Ecto neural progenitor cell (in vitro differentiated cells): Measurements from ENCODE around the gene STEAP4.
"Not testable (repeated sequence)": the region's sequence is repeated elsewhere in the genome, so short reads cannot be mapped to it uniquely, and the experiment has no call there.

ENCODE experiments used
- DNase-seq: peaks from one replicate; pipeline ENCODE4 v3.0.0-alpha.2; 2018; ENCODE audit warnings: low spot score

STEAP4 gene

DNA sequence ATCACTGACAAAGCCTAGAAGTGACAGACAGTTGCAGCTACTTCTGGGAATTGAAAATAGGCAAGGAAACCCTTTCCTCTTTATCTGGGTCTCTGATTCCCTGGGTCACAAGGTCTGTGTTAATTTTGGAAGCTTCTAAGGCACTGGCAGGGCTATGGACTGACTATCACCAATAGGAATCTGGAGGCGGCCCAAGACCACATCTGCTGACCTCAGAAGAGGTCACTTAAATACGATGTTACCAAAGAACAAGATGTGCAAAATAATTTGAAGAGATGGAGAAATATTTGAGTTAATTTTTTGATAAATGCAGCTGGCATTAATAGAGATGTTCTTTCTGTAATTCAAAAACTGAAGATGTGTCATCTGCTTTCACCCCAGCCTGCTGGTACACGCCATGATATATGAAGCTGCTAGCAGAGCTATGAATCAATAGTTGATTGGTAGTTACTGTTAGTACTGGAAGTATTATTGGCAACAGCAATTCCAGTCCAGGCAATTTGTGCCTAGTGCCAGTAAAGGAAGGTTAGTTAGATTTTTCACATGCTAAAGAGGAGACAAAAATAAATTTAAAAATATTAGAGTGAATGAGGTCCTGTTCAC, 5.5 kb upstream of the STEAP4 start:
- DNase-seq = no peak

DNA sequence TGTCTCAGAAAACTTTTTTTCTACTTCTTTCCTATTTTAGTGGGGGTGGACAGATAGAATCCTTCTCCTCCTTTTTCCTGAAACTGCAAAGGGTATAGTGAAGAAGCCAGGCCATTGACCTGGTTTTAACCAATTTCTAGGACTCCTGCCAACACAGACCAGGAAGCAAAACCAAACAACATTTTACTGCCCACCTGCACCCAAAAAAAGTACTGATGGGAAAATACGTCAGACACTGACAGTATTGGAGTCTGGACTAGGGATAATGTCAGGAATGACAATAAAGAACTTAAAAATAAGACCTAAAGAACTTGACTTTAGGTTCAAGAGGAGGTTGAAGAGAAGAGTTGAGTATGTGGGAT, 5.0 kb upstream of the STEAP4 start:
- no peak for DNase-seq

DNA sequence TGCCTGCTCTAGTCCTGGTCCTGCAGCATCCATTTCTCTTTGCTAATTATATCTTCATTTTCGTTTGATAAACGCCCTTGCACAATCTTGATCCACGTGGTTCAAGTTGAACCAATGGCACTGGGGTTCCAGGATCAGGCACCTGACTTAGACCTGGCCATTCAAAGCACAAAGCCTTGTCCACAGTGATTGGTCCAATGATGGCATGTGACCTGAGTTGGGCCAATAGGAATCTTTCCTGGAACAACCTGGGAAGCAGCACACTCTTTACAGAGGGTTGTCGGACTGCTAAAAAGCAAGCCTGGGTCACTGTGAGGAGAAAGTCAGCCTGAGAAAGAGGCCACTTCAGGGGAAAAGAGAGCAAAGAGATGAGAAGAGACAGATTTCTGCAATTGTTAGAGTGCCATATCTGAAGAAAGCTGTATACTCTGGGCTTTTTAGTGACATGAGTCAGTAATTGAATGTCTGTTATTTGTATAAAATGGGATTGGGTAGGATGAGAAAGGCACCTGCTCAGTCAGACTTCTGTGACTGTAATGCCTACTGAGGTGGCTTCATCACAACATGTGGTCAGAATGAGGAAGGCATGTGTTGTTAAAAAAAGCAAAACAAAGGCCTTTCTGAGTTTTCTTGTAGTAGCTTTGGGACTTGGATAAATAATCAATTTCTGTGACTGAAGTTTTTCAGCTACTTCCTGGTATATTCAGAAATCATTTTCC, 4.4 kb upstream of the STEAP4 start:
- no peak for DNase-seq

DNA sequence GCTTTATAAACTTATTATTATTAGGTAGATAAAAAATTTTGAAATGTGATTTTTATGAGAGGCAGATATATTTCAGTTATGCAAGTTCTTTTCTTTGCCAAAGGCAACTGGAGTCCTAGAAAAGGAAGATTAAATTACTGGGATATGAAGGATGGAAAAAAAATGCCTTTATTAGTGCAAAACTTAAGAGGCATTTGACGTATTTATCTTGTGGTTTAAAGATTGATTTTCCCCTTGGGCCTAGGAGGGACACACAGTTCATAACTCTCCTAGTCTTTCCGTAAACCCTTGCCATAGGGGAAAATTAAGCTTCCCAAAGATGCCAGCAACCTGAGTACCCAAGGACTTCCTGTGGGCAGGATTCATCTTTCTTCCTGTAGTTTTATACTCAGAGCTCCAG, 3.1 kb upstream of the STEAP4 start:
- no peak for DNase-seq

DNA sequence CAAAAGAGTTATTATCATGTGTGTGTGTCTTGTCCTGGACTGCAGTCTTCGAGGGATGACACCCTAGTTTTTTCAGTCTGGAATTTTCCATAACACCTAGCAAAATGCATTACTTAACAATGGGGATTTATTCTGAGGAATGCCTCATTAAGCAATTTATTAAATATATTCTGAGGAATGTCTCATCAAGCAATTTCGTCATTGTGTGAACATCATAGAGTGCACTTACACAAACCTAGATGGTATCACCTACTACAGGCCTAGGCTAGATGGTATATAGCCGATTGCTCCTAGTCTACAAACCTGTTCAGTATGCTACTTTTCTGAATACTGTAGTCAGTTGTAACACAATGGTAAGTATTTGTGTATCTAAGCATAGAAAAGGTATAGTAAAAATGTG, 1.1 kb upstream of the STEAP4 start:
- no peak for DNase-seq

DNA sequence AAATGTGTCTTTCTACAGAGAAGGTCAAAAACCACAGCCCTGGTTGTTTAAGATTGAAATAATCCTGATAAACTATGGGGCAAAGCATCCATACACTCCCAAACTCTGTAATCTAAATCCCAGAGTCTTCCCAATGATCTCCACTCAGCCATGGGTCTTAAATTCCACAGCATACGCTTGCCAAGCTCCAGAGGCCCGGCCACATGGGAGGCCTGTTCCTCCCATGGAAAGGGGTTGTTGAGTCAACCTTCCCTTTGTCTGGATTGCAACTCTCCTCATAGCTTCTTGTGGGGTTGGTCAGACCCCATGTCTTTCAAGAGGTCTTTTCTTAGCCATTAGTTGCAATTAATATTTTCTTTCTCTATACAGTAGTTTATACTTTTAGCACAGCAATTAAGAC, 718 bp upstream of the STEAP4 start:
- no peak for DNase-seq

DNA sequence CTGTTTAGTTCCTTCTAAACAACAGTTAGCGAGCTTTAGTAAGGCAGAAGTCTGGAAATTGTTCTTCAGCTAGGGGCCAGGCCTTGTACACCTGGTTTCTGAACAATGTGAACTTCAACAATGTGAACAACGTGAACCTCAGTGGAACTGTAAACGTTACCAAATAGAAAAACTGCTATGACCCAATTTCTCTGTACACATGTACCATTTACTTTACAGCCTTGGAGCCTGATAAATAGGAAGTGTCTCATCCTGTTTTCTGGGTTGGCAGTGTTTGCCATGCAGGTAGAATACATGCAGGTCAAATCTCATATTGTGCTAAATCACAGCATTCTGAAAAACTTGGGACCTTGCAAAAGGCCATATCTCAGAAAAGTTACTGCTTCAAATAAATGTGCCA, 1.6 kb downstream of the STEAP4 start:
- DNase-seq = no peak

DNA sequence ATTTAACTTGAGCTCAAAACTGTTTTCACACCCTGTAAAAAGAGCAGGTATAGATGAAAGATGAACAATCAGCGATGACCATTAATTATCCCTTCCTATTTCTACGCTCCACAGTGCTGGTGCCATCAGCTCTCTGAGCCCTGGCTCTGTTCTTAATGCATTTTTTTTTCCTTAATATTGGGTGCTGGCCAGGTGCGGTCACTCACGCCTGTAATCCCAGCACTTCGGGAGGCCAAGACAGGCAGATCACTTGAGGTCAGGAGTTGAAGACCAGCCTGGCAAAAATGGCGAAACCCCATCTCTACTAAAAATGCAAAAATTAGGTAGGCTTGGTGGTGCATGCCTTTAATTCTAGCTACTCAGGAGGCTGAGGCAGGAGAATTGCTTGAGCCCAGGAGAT, 4.2 kb downstream of the STEAP4 start:
- no peak for DNase-seq

DNA sequence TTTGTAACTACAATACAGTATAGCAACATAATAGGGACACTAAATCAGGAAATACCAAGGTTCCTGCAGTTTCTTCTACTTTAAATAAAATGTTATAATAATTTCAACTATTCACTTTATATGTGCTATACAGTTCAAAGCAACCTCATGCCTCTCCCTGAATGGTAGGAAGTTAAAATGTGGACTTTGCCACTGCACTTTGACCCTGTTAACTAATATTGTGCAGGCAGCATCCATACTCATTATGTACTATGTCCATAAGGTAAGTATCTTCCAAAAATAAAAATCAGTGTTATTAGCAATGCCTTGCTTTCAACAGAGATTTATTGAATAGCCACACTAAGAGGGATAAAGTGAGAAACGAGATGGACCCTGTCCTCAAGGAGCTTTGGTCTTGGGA, 4.8 kb downstream of the STEAP4 start:
- DNase-seq = no peak

DNA sequence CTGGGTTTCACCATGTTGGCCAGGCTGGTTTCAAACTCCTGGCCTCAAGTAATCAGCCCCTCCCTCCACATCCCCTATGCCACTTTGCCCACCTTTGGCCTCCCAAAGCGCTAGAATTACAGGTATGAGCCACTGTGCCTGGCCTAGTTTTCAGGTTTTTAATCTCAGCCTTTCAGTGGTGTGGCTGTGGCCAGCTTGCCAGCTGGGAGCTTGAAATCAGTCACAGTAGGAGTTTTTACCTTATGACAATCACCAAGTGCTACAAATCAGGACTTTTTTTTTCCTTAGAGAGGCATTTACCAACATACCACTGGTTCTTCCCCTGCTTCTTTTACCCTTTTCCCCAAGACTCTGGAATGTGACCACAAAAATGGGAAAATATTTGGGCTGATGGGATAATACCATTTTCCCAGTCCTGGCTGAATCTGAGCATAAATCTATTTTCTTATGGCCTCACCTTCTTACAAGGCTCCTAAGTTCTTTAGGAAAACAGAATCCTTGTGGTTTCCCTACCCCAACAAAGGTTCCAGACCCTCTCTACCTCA, 6.2 kb downstream of the STEAP4 start:
- no peak for DNase-seq

DNA sequence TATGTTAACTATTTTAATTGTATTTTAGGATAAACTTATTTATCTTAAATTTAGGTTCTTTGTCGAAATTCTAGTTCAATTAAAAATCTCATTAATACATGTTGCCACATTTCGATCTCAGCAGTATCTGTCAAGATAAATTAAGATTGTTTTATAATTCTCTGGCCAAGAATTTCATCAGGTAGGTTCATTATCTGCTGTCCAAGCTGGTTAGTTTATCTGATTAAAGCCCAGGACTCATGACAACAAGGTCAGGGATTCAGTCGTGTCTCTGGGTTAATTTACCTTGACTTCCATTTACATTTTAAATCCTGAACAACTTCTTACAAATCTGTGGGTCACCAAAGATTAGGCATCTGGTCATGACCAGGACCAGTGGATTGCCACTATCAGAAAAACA, 7.6 kb downstream of the STEAP4 start:
- DNase-seq = no peak

DNA sequence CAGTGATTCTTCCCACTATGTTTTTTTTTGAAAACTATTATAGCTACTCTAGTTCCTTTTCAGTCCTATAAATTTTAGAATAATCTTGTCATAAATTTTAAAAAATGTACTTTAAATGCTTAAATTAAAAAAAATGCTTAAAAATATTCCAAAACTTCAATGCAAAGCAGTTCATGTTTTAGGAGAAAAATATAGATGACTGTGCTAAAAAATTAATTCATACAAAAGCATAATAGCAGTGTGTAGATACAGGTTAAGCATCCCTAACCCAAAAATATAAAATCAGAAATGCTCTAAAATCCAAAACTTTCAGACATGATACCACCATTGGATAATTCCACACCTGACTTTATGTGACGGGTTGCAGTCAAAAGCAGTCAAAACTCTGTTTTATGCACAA, 12.8 kb downstream of the STEAP4 start:
- DNase-seq = no peak

DNA sequence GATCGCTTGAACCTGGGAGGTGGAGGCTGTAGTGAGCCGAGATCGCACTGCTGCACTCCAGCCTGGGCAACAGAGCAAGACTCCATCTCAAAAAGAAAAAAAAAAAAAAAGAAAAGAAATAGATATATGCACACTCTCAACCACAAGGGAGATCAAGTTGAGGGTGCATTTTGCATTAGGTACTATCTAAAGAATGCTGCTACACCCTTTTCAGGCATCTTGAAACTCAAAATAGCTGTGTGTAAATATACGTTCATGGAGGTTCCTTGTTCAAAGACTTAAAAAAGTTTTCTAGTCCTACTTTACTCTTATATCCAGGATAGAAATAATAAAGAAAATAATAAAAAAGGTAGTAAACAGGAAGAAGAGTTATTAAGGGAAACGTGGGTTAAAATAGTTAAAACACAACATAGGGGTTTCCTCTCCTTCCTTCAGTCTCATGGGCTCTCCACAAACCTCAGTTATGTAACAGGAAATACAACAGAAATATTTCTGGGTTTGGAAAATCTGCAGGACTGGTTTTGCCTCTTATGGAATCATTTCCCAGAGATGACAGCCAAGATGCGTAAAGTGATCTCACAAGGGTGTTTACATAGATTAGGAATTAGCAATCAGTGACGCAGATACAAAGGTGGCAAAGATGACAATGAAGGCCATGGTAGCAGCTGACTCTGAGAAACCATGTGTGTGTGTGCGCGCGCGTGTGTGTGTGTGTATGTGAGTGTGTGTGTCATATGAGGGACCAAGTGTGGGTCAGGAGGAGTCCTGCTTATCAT, 15.1 kb downstream of the STEAP4 start:
- DNase-seq = no peak

DNA sequence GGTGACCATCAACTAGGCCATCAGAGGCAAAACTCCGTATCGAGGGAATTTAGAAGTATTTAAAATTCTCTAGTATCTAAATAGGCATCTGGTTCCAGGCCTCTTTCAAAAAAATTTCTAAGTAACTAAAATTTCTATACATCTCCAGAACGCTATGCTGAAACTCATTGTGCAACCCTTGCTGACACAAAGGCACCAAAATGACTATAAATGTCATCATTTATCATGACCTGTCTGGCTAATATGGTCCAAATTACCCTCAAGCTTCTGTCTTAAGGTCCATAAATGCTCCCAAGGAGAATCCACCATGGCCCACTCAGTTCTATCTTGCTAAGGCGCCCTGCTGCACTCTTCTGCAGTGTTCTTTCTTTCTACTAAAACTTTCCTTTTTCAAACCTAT, 16.2 kb downstream of the STEAP4 start:
- no peak for DNase-seq

DNA sequence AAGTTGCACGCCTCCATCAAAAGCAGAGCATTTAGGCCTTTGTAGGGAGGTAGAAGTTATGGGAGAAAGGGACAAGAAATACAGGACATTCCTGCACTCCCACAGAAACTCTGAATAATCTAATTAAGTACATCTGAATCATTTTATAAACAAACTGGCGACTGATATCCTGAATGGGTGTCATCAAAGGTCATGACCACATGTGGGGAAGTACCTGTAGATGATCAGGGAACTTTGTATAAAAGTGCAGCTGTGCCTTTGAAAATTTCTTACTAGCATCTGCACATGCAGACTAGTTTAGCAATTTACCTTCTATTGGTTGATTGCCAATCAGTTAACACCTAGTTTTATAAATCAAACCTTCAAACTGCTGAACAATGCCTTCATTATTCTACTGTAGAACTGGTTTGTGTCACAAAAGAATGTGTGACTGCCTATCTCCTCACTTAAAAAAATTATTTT, 17.1 kb downstream of the STEAP4 start:
- DNase-seq = no peak

DNA sequence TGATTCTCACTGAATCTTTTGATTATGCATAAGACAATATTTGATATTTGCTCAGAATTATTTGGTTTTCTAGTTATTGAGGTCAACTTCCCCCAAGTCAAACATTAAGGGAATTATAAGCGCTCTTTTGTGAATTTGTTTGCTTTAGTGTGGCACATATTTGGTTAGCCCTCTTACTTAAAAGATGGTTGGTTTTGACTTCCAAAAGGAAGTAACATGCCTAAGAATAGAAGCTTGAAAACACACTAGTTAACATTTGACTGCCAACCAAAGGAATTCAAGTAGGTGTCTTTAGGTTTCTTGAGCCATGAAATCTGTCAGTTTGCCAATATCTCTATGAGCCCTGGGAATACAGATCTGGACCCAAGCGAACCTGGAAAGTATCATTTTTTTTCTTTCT, 24.9 kb downstream of the STEAP4 start:
- DNase-seq = no peak

DNA sequence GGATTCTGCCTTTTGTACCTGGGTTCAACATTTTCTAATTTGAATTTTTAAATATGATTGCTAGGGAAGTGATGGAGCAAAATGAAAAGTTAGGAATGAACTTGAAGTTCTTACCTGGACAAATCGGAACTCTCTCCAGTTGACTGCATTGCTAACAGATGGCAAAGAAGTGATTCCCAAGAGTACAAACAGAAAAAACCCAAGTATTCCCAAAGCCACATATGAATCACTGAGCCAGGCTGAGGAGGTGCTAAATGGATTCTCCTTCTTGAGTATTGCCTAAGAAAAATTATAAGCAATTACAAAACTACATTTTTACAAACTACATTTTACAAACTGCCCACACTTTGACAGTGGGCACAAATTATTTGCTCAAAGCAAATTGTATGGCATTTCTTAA, 25.9 kb downstream of the STEAP4 start:
- DNase-seq = no peak

DNA sequence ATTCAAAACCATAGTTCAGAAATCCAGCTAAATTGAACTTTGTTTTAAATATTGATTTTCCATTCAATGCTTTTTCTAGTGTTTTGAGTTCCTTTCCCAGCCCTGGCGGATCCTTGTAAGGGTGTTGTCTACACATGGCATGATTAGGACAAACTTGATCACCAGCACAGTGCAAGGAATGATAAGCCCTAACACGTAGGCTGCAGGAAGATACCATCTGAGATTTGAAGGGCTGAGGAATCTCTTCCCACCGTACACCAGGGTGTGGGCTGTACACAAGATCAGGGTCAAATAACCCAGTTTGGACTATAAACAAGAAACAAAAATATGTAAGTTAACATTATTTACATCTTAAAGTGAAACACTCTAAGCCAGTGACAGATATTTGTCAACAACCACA, 27.4 kb downstream of the STEAP4 start:
- no peak for DNase-seq

DNA sequence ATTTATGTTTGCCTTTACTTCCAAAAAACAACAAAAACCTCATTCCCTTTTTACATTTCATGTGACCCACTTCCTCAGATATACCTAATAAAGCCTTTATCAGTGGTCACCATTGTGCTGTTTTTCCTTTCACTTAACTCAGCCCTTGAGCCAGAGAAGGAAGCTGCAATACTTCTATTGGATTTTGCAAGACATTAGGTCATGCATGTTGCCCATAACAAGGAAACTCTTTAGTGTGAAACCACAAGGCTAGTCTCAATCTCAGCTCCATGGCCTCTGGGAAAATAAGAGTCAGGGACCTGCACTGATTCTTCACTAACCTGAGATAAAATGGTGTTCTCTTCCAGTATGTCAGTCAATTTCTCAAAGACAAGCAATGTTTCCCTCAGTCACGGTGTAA, 27.8 kb downstream of the STEAP4 start:
- no peak for DNase-seq

DNA sequence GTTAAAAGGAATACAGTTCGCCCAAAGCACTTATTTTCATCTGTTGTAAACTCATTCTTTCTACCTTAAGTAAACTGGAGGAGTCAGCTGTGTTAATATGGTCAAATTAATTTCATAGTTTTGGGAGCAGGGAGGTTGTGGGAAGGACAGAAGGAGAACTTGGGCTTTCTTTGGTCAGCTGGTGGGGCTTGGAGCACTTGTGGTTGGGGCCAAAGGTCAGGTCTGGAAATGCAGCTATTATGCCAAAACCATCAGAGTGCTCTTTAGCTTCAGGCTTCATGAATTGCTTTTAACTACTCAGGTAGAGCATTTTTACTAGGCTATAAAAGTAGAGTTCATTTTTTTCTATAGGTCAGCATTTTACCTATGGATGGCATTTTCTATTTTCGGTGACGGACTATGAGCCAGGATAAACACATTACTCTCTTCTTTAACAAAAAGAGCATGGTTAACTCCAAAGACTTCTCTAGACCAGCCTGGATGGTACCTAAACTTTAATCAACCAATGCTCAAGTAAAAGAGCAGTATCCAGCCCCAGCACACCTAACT, 30.0 kb downstream of the STEAP4 start:
- DNase-seq = no peak

DNA sequence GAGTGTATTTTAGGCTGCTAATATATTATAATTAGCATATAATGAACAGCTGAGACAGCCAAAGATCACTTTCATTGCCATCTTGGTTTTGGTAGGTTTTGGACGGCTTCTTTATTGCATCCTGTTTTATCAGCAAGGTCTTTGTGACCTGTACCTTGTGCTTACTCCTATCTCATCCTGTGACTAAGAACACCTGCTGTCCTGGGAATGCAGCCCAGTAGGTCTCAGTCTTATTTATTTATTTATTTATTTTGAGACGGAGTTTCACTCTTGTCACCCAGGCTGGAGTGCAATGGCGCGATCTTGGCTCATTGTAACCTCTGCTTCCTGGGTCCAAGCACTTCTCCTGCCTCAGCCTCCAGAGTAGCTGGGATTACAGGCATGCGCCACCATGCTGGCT, 31.8 kb downstream of the STEAP4 start:
- not testable (repeated sequence) for DNase-seq

DNA sequence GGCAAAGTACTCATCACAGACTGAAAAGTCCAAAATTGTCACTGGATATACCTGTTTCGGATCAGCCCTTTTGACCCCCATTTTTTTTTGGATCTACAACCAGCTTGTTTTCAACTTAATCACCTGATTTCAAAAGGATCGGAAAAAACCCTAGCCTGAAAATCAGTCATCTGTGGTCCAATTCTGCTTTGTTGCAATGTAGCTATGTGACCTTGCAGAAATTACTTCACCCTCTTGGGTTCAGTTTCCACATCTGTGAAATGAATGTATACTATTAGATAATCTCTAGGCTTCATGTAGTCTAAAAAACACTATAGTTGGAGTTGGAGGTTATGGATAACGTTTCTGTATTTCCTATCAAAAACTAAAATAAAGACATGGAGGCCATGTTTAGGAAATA, 37.1 kb downstream of the STEAP4 start:
- DNase-seq = no peak

DNA sequence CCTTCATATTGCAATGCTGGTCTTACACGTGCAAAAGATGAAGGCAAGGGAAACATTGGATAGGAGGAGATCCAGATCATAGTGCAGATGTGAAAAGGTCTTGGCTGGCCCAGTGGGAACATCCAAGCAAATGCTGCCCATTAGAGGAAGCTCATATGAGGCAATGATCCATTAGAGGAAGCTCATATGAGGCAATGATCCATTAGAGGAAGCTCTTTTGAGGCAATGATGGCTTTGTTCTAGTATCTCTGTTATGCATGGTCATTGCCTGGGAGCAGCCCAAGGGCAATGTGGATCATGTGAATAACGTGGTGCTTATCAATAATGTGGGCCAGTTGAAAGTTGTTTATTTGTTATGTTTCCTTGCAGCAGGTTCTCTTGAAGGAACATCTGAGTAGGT, 37.8 kb downstream of the STEAP4 start:
- DNase-seq = no peak
